ENCODE data around the gene RGS12. TPM values are rescaled to one million over a fixed set of nuclear protein-coding genes. Genes with fewer than 3 reads are reported as not detected.

Gene RGS12
- total and polyA plus RNA-seq, 2 of the 8 experiments (the other 6 are each of a cell fraction or from before 2014, with no cell fraction given): 6.0 to 16.4 TPM

DNA sequence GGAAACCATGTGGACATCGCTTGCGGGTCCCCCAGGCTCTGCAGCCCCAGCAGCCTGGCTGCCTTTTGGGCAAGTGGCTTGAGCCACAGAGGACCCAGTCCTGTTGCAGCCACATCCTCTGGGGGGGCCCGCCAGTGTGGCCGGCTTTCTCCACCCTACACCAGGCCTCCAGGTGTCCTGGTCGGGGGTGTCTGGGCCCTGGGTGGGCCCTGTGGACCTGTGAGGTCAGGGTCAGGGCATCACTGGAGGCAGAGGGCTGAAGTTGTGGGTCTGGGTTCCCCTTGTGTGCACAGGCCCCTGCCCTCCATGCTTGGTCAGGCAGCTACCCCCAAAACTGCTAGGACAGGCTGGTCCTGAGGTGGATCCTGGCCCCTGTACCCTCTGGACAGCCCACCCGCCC lies 47.1 kb upstream of the RGS12 start:
- H3K27ac ChIP-seq (ENCODE audit: low read depth, low read length): no peak overlapping the region
- ChIA-PET CTCF (ENCODE audit: partially characterized antibody) (interaction anchor here (1.6 to 1.8 kb wide), 2 partner anchors 85 to 235 kb away, joined by 5 to 7 read pairs; no protein-coding TSS in a partner anchor), POLR2A (ENCODE audit: partially characterized antibody) (no interaction called here)
- no peaks in the 10 kb centered on the region for H3K23me2 ChIP-seq (ENCODE audit: low read depth, low read length)
- H3K23ac ChIP-seq (ENCODE audit: insufficient read length): no peak overlapping the region
- no peak overlapping the region for H4K8ac ChIP-seq (ENCODE audit: extremely low read depth, insufficient read depth, low read length)
- no peak overlapping the region for H2BK120ac ChIP-seq (replicated peaks; ENCODE audit: low read depth, low read length)
- H3K4me3 ChIP-seq (ENCODE audit: extremely low read depth in 1 of 4, insufficient read depth in 2 of 4, low read depth in 3 of 4, low read length in 4 of 4): no peak overlapping the region
- no peak overlapping the region for H2BK5ac ChIP-seq (ENCODE audit: low read depth, low read length)
- H3K79me1 ChIP-seq (ENCODE audit: low read depth, low read length): no peaks in the 10 kb centered on the region
- H3K4me1 ChIP-seq (replicated peaks in 1 of 4; ENCODE audit: control insufficient read depth in 3 of 4, insufficient read depth in 4 of 4, low read length in 3 of 4): peaks cover 0 to 9% (median 2%) of the 10 kb centered on the region in 4 experiments; a peak in 3 of 7 replicates
- FAIRE-seq (no peak), DNase-seq (ENCODE audit: low read depth in 1 of 2, low spot score in 2 of 2) (no peak)
- peaks cover 0 to 2% (median 0%) of the 10 kb centered on the region in 4 experiments; a peak in 1 of 7 replicates for H3K27me3 ChIP-seq (replicated peaks in 1 of 4; ENCODE audit: control insufficient read depth in 3 of 4, extremely low read depth in 1 of 4, insufficient read depth in 3 of 4, low read length in 3 of 4)
- H3K79me2 ChIP-seq (ENCODE audit: control insufficient read depth in 1 of 2, insufficient read depth in 2 of 2, low read length in 2 of 2): no peaks in the 10 kb centered on the region
- H2AFZ ChIP-seq (ENCODE audit: low read length): no peak overlapping the region
- 83% methylated on average over 4 of the region's 6 CpGs; no CpG with 5 or more reads in 1 of the 2 experiments for WGBS, 2 experiments (ENCODE audit: extremely low coverage in 1 of 2, insufficient coverage in 1 of 2, insufficient read length in 1 of 2, insufficient replicate concordance in 2 of 2, low coverage in 1 of 2, low lambda C conversion rate in 2 of 2, missing lambda C conversion rate in 1 of 2)
- H3K56ac ChIP-seq (replicated peaks; ENCODE audit: insufficient read length, low read depth, low read length): no peak overlapping the region
- no peak overlapping the region for H3K4ac ChIP-seq (replicated peaks; ENCODE audit: insufficient read length, low read depth, low read length)
- no peak overlapping the region for H2BK20ac ChIP-seq (ENCODE audit: low read length)
- no peak overlapping the region for H4K91ac ChIP-seq (replicated peaks; ENCODE audit: insufficient read length, low read length)
- H3K9me3 ChIP-seq (ENCODE audit: insufficient read depth in 2 of 2, low read depth in 1 of 2, low read length in 1 of 2): no peaks in the 10 kb centered on the region
- peaks cover 17 to 22% of the 10 kb centered on the region in 2 experiments for H4K20me1 ChIP-seq (replicated peaks in 1 of 2; ENCODE audit: control insufficient read depth in 1 of 2, insufficient read depth in 2 of 2, low read length in 2 of 2)
- H3K4me2 ChIP-seq (ENCODE audit: insufficient read depth in 1 of 2, low read depth in 2 of 2, low read length in 2 of 2): no peak overlapping the region
- H2BK12ac ChIP-seq (ENCODE audit: low read depth, low read length): no peak overlapping the region
- H3K14ac ChIP-seq (ENCODE audit: insufficient read length): no peak overlapping the region
- H3K36me3 ChIP-seq (ENCODE audit: control insufficient read depth in 2 of 4, insufficient read depth in 4 of 4, low read length in 3 of 4): peaks cover 0 to 4% (median 2%) of the 10 kb centered on the region in 4 experiments; a peak in 1 of 8 replicates
- no peak overlapping the region for H3K18ac ChIP-seq (ENCODE audit: extremely low read depth, low read length)
- no peak overlapping the region for H2BK15ac ChIP-seq (ENCODE audit: low read length)
- no peak overlapping the region for H2AK5ac ChIP-seq (ENCODE audit: low read depth, low read length)
- no peak overlapping the region for H4K5ac ChIP-seq (ENCODE audit: insufficient read length, low read depth, low read length)
- no peak overlapping the region for H3K9ac ChIP-seq (replicated peaks in 1 of 4; ENCODE audit: extremely low read depth in 1 of 4, low read depth in 3 of 4, low read length in 3 of 4)
- no peak for TF ChIP-seq TEAD4 (IDR thresholded peaks at IDR 0.05; ENCODE audit: low read depth, low read length)
- TF ChIP-seq SIN3A (conservative IDR thresholded peaks at IDR 0.05 in 1 of 2, IDR thresholded peaks at IDR 0.05 in 1 of 2; ENCODE audit: low read depth in 1 of 2, low read length in 2 of 2): no peak
- no peak for TF ChIP-seq RAD21 (IDR thresholded peaks at IDR 0.05 in 1 of 2, conservative IDR thresholded peaks at IDR 0.05 in 1 of 2; ENCODE audit: low read depth in 2 of 2, low read length in 2 of 2)
- no peak for TF ChIP-seq RXRA (IDR thresholded peaks at IDR 0.05; ENCODE audit: insufficient read depth, low read depth, low read length)
- no peak for TF ChIP-seq HDAC2 (IDR thresholded peaks at IDR 0.05; ENCODE audit: borderline replicate concordance in 1 of 2, low read depth in 2 of 2, low read length in 2 of 2)
- TF ChIP-seq POLR2AphosphoS5 (IDR thresholded peaks at IDR 0.05; ENCODE audit: low read depth, low read length): no peak
- no peak for TF ChIP-seq EP300 (IDR thresholded peaks at IDR 0.05; ENCODE audit: borderline replicate concordance in 1 of 2, low read depth in 2 of 2, low read length in 2 of 2)
- TF ChIP-seq SRF (IDR thresholded peaks at IDR 0.05; ENCODE audit: low read depth, low read length): no peak
- no peak for TF ChIP-seq RFX5 (IDR thresholded peaks at IDR 0.05; ENCODE audit: borderline replicate concordance, low read depth, low read length)
- TF ChIP-seq TBP (IDR thresholded peaks at IDR 0.05; ENCODE audit: low read depth, low read length): no peak

Data from H1 (cell line).